A549 (cell line): ENCODE measurements around the gene ANO2. TPM values are rescaled to one million over a fixed set of nuclear protein-coding genes. Genes with fewer than 3 reads are reported as not detected.

Source experiments
- ATAC-seq, 2 experiments: fragments of 200-7000 bp in 1 of 2; fragments of >200 bp in 1 of 2; cut with Nextera tagmentation in 1 of 2; cut with Tn5 transposase in 1 of 2; 3 replicates each; pipeline versions ENCODE4 v1.8.0 to v1.9.1; 2018 to 2020; ENCODE audit warnings: mild to moderate bottlenecking in 1 of 2, moderate library complexity in 1 of 2
- CTCF ChIA-PET: fragments of 300-600 bp; sonication (Branson Sonifier 250); formaldehyde crosslinking; extraction: SDS; loops from one replicate; lab custom pipeline; 2021; ENCODE audit warnings: antibody characterized with exemption, inconsistent platforms; lab: Yijun Ruan, JAX
- POLR2A ChIA-PET: fragments of 350-600 bp; formaldehyde crosslinking; extraction: SDS; loops from one replicate; lab custom pipeline; 2021; ENCODE audit warnings: antibody characterized with exemption, inconsistent platforms; lab: Yijun Ruan, JAX
- DNase-seq, 2 experiments: peaks; one replicate each; pipeline versions ENCODE4 v3.0.0 to v3.0.0-alpha.2; 2011 to 2016; ENCODE audit warnings: low read depth in 1 of 2, low spot score in 1 of 2
- FAIRE-seq: peaks from 2 replicates; lab custom pipeline; 2011; peaks lifted over from hg19 to GRCh38; lab: Jason Lieb, UNC
- H3K27ac ChIP-seq, 2 experiments: fragments of >200 bp; sonication (Bioruptor Twin); formaldehyde crosslinking; 3 replicates each; pipeline ENCODE4 v1.5.1; 2016 to 2017
- H3K4me1 ChIP-seq: fragments of >200 bp; sonication (Bioruptor Twin); formaldehyde crosslinking; 3 replicates; pipeline ENCODE4 v1.6.1; 2016
- H3K4me2 ChIP-seq: fragments of >200 bp; sonication (Bioruptor Twin); formaldehyde crosslinking; 3 replicates; pipeline ENCODE4 v1.6.1; 2016
- H3K4me3 ChIP-seq: fragments of >200 bp; sonication (Bioruptor Twin); formaldehyde crosslinking; 3 replicates; pipeline ENCODE4 v1.5.1; 2016
- H3K9me3 ChIP-seq: fragments of >200 bp; sonication (Bioruptor Twin); formaldehyde crosslinking; 3 replicates; pipeline ENCODE4 v1.6.1; 2016
- BCL3 ChIP-seq: fragments of >200 bp; sonication (Bioruptor Twin); formaldehyde crosslinking; IDR thresholded peaks from 3 replicates; pipeline ENCODE4 v1.6.1; 2016
- CBX8 ChIP-seq: fragments of 200-600 bp; sonication (generic); IDR thresholded peaks from 2 replicates; pipeline ENCODE4 v1.6.1; 2016
- CHD2 ChIP-seq: fragments of 150-350 bp; IDR thresholded peaks from 2 replicates; pipeline ENCODE4 v1.6.1; 2014; ENCODE audit warnings: low read length; ENCODE audit not compliant: partially characterized antibody
- E2F6 ChIP-seq: IDR thresholded peaks from 2 replicates; pipeline ENCODE4 v1.6.1; 2012; ENCODE audit warnings: low read depth, borderline replicate concordance
- EHF ChIP-seq: fragments of 250-450 bp; sonication (Bioruptor Pico); IDR thresholded peaks from 2 replicates; pipeline ENCODE4 v1.5.0; 2020; ENCODE audit warnings: mild to moderate bottlenecking
- EP300 ChIP-seq, 2 experiments: fragments of >200 bp; sonication (Bioruptor Twin); formaldehyde crosslinking; IDR thresholded peaks; 2 replicates in 1 of 2; 3 replicates in 1 of 2; pipeline ENCODE4 v1.6.1; 2016 to 2017
- FOSL2 ChIP-seq, 2 experiments: fragments of 450-650 bp in 1 of 2; fragments of >200 bp in 1 of 2; sonication (Bioruptor Twin) in 1 of 2; formaldehyde crosslinking; IDR thresholded peaks; 2 replicates each; pipeline versions ENCODE4 v1.5.0 to v1.6.1; 2016 to 2020; ENCODE audit warnings: mild to moderate bottlenecking in 1 of 2, moderate library complexity in 1 of 2
- FOXS1 ChIP-seq: fragments of 250-450 bp; sonication (Bioruptor Pico); IDR thresholded peaks from 2 replicates; pipeline ENCODE4 v1.5.0; 2020; ENCODE audit warnings: mild to moderate bottlenecking, moderate library complexity
- GATA3 ChIP-seq: IDR thresholded peaks from 2 replicates; pipeline ENCODE4 v1.6.1; 2012; ENCODE audit warnings: borderline replicate concordance
- HDAC2 ChIP-seq: fragments of 200-600 bp; sonication (generic); IDR thresholded peaks from 2 replicates; pipeline ENCODE4 v1.6.1; 2016
- HES2 ChIP-seq: fragments of >200 bp; sonication (Bioruptor Twin); formaldehyde crosslinking; IDR thresholded peaks from 2 replicates; pipeline ENCODE4 v1.6.1; 2016
- HMGXB4 ChIP-seq: fragments of 250-450 bp; sonication (Bioruptor Pico); IDR thresholded peaks from 2 replicates; pipeline ENCODE4 v1.5.0; 2021; ENCODE audit warnings: mild to moderate bottlenecking, moderate library complexity, borderline replicate concordance
- HOXA7 ChIP-seq: fragments of 250-450 bp; sonication (Bioruptor Pico); IDR thresholded peaks from 2 replicates; pipeline ENCODE4 v1.5.0; 2020; ENCODE audit warnings: mild to moderate bottlenecking, moderate library complexity
- JUN ChIP-seq, 2 experiments: fragments of >200 bp; sonication (Bioruptor Twin); formaldehyde crosslinking; IDR thresholded peaks; 2 replicates in 1 of 2; 3 replicates in 1 of 2; pipeline ENCODE4 v1.6.1; 2016 to 2017
- JUNB ChIP-seq: fragments of >200 bp; sonication (Bioruptor Twin); formaldehyde crosslinking; IDR thresholded peaks from 2 replicates; pipeline ENCODE4 v1.6.1; 2016
- KDM5A ChIP-seq: fragments of 200-600 bp; sonication (generic); IDR thresholded peaks from 2 replicates; pipeline ENCODE4 v1.6.1; 2016; ENCODE audit warnings: antibody characterized with exemption, mild to moderate bottlenecking
- MAX ChIP-seq: IDR thresholded peaks from 2 replicates; pipeline ENCODE4 v1.6.1; 2012
- PHF8 ChIP-seq: fragments of 200-600 bp; sonication (generic); IDR thresholded peaks from 2 replicates; pipeline ENCODE4 v1.6.1; 2016; ENCODE audit warnings: low read depth, mild to moderate bottlenecking, antibody characterized with exemption, moderate library complexity, borderline replicate concordance
- RAD21 ChIP-seq, 2 experiments: fragments of >200 bp in 1 of 2; sonication (Bioruptor Twin) in 1 of 2; formaldehyde crosslinking in 1 of 2; IDR thresholded peaks in 1 of 2; conservative IDR thresholded peaks in 1 of 2; 2 replicates in 1 of 2; 3 replicates in 1 of 2; pipeline ENCODE4 v1.6.1; 2012 to 2018; ENCODE audit warnings: inconsistent platforms in 1 of 2
- SMC3 ChIP-seq: fragments of >200 bp; sonication (Bioruptor Twin); formaldehyde crosslinking; IDR thresholded peaks from 3 replicates; pipeline ENCODE4 v1.6.1; 2018; ENCODE audit warnings: inconsistent platforms
- ZC3H11A ChIP-seq: fragments of 450-650 bp; IDR thresholded peaks from 2 replicates; pipeline ENCODE4 v1.6.1; 2014; ENCODE audit warnings: antibody characterized with exemption, mild to moderate bottlenecking
- ZFP36 ChIP-seq: fragments of 450-650 bp; IDR thresholded peaks from 2 replicates; pipeline ENCODE4 v1.6.1; 2014; ENCODE audit warnings: borderline replicate concordance; ENCODE audit not compliant: partially characterized antibody
- ZSCAN20 ChIP-seq: fragments of 250-450 bp; sonication (Bioruptor Pico); IDR thresholded peaks from 2 replicates; pipeline ENCODE4 v1.8.0; 2022; ENCODE audit warnings: mild to moderate bottlenecking, moderate library complexity
- WGBS: methylation state at CpG from one replicate; pipeline ENCODE4 v1.1.6; 2017; ENCODE audit errors: missing lambda C conversion rate; 5-methylcytosine and 5-hydroxymethylcytosine counted together
- polyA plus RNA-seq, 4 experiments: library from polyadenylated mRNA; depleted of rRNA in 3 of 4; stranded (reverse); fragments of >200 nt; fragmentation: RNase III in 1 of 4; extraction: RNeasy Plus Mini Kit Qiagen cat#74134 plus additional on column Dnase treatment in 1 of 4; gene quantifications; 2 replicates in 3 of 4; 3 replicates in 1 of 4; pipeline ENCODE4 v1.2.3, GENCODE V29; 2011 to 2017

ANO2 gene
- polyA plus RNA-seq, 2 of the 4 experiments (the other 2 are of a cell fraction) = not detected

GRCh38 chr12:5770727-5771126 is 174.3 kb downstream of the ANO2 start:
- POLR2A ChIA-PET = no interaction called here
- TF ChIP-seq HOXA7 (CRISPR knock-in tag) (no peak), ZFP36 (no peak), E2F6 (no peak), EP300 (IDR thresholded peaks at IDR 0.05) (no peak), PHF8 (no peak), GATA3 (no peak), FOXS1 (CRISPR knock-in tag) (no peak), CBX8 (no peak)
- FAIRE-seq (no peak), ATAC-seq (no peak), DNase-seq (no peak)
- CTCF ChIA-PET = interaction anchor here (0.7 kb wide), 1 partner anchor 14 kb away, joined by 3 read pairs; no protein-coding TSS in a partner anchor
- no peaks in the 10 kb centered on the region for H3K9me3 ChIP-seq
- WGBS = 0% methylated on average over 1 of the region's 1 CpG
- no peak overlapping the region for H3K4me3 ChIP-seq
- H3K4me1 ChIP-seq = no peaks in the 10 kb centered on the region
- no peak overlapping the region for H3K4me2 ChIP-seq
- H3K27ac ChIP-seq = no peak overlapping the region

GRCh38 chr12:5768581-5769196 is 176.4 kb downstream of the ANO2 start:
- no peaks in the 10 kb centered on the region for H3K4me1 ChIP-seq
- CTCF ChIA-PET = no interaction called here
- H3K27ac ChIP-seq = no peak overlapping the region
- DNase-seq (no peak), FAIRE-seq (no peak), ATAC-seq (no peak)
- 12% methylated on average over 8 of the region's 8 CpGs for WGBS
- TF ChIP-seq MAX (no peak), BCL3 (no peak), ZC3H11A (no peak), RAD21 (conservative IDR thresholded peaks at IDR 0.05 in 1 of 2, IDR thresholded peaks at IDR 0.05 in 1 of 2) (no peak), JUNB (no peak), ZFP36 (no peak), HDAC2 (no peak), HOXA7 (CRISPR knock-in tag) (no peak), HMGXB4 (no peak), HES2 (no peak), CHD2 (no peak), JUN (IDR thresholded peaks at IDR 0.05) (no peak), GATA3 (no peak), ZSCAN20 (CRISPR knock-in tag) (no peak), FOSL2 (IDR thresholded peaks at IDR 0.05) (no peak), FOSL2 (CRISPR knock-in tag; IDR thresholded peaks at IDR 0.05) (no peak), EHF (CRISPR knock-in tag) (no peak), KDM5A (no peak), SMC3 (no peak)
- H3K4me3 ChIP-seq = no peak overlapping the region
- no peak overlapping the region for H3K4me2 ChIP-seq
- no peaks in the 10 kb centered on the region for H3K9me3 ChIP-seq
- POLR2A ChIA-PET = no interaction called here
